Prostate gland (tissue), 2 donors: ENCODE results near the gene PFKP.

Experiments
- POLR2A ChIP-seq: fragments of 450-650 bp; IDR thresholded peaks from one replicate; pipeline ENCODE4 v1.6.1; 2016; ENCODE audit warnings: antibody characterized with exemption, mild to moderate bottlenecking
- TF ChIP-seq, protein P1 (sequence below), 4 experiments: fragments of 200-600 bp in 2 of 4; fragments of 450-650 bp in 2 of 4; sonication (generic) in 2 of 4; IDR thresholded peaks; 1 replicate in 3 of 4; 2 replicates in 1 of 4; pipeline ENCODE4 v1.5.1; 2016 to 2019; ENCODE audit warnings: antibody characterized with exemption in 4 of 4, mild to moderate bottlenecking in 2 of 4, moderate library complexity in 2 of 4

DNA sequence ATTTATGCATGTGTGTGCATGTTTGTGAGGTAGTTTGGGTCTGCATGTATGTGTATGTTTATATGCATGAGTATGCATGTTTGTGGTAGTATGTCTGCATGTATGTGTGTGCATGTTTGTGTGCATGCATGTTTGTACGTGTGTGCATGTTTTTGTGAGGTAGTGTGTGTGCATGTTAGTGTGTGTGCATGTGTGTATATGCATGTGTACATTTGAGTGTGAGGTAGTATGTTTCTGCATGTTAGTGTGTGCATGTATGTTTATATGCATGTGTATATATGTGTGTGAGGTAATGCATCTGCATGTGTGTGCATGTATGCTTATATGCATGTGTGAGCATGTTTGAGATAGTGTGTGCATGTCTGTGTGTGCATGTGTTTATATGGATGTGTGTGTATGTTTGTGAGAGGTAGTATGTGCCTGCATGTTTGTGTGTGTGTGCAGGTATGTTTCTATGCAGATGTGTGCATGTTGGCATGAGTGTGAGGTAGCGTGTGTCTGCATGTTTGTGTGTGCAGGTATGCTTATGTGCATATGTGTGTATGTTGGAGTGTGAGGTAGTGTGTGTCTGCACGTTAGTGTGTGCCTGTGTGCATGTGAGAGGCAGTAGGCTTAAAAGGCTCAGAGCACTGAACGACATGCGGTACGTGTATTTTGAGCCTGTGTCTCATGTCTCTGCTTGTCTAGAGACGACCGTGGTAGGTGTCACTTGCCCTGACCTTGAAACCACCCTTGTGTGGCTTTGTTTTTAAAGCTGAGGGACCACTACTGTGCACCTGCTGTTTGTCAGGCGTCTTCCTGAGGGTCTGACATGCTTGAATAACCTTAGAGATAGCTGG is 43.7 kb downstream of the PFKP start:
- TF ChIP-seq, protein P1, sequence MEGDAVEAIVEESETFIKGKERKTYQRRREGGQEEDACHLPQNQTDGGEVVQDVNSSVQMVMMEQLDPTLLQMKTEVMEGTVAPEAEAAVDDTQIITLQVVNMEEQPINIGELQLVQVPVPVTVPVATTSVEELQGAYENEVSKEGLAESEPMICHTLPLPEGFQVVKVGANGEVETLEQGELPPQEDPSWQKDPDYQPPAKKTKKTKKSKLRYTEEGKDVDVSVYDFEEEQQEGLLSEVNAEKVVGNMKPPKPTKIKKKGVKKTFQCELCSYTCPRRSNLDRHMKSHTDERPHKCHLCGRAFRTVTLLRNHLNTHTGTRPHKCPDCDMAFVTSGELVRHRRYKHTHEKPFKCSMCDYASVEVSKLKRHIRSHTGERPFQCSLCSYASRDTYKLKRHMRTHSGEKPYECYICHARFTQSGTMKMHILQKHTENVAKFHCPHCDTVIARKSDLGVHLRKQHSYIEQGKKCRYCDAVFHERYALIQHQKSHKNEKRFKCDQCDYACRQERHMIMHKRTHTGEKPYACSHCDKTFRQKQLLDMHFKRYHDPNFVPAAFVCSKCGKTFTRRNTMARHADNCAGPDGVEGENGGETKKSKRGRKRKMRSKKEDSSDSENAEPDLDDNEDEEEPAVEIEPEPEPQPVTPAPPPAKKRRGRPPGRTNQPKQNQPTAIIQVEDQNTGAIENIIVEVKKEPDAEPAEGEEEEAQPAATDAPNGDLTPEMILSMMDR (IDR thresholded peaks at IDR 0.05): no peak
- no peak for TF ChIP-seq POLR2A
